ENCODE measurements around the gene ADGRF4. TPM values are rescaled to one million over a fixed set of nuclear protein-coding genes. Genes with fewer than 3 reads are reported as not detected.

Gene ADGRF4, protein sequence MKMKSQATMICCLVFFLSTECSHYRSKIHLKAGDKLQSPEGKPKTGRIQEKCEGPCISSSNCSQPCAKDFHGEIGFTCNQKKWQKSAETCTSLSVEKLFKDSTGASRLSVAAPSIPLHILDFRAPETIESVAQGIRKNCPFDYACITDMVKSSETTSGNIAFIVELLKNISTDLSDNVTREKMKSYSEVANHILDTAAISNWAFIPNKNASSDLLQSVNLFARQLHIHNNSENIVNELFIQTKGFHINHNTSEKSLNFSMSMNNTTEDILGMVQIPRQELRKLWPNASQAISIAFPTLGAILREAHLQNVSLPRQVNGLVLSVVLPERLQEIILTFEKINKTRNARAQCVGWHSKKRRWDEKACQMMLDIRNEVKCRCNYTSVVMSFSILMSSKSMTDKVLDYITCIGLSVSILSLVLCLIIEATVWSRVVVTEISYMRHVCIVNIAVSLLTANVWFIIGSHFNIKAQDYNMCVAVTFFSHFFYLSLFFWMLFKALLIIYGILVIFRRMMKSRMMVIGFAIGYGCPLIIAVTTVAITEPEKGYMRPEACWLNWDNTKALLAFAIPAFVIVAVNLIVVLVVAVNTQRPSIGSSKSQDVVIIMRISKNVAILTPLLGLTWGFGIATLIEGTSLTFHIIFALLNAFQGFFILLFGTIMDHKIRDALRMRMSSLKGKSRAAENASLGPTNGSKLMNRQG
- total RNA-seq: not detected in 2 replicates
- long read RNA-seq: 0 reads

DNA sequence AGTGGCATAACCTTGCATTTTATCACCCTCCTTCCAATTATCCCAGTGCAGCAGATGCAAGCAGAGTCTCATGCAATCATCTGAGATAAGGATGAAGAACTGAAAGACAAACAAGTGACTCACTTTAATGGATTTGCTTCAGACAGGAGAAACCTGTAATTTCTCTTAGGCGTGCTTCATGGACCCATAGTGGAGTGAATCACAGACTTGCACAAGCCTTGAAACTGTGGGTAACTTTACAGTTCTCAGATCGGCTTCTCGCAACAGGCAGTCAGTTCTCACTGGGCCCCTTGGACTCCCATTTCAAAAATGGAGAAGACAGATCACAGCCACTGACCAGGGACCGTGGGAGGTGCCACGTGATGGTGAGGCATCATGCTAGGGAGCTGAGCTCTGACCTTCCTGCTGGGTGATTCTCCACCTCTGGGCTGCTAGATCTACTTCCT is at the start of gene ADGRF4:
Gene ADGRF4 (plus strand): TSS at position 239 of the 446 bp plus-strand sequence. CDS start 8,666 bp downstream, outside the sequence.
- Mint-ChIP-seq H3K9me3 (no peaks in the 10 kb centered on the region), H3K4me3 (no peak within 1 kb of the TSS), H3K4me1 (no peaks in the 10 kb centered on the region), H3K36me3 (ENCODE audit: low read depth) (no peaks in the 10 kb centered on the region), H3K27me3 (ENCODE audit: low read depth) (no peaks in the 10 kb centered on the region), H3K27ac (ENCODE audit: unreplicated experiment) (no peak within 1 kb of the TSS)
- TF ChIP-seq, protein P1, sequence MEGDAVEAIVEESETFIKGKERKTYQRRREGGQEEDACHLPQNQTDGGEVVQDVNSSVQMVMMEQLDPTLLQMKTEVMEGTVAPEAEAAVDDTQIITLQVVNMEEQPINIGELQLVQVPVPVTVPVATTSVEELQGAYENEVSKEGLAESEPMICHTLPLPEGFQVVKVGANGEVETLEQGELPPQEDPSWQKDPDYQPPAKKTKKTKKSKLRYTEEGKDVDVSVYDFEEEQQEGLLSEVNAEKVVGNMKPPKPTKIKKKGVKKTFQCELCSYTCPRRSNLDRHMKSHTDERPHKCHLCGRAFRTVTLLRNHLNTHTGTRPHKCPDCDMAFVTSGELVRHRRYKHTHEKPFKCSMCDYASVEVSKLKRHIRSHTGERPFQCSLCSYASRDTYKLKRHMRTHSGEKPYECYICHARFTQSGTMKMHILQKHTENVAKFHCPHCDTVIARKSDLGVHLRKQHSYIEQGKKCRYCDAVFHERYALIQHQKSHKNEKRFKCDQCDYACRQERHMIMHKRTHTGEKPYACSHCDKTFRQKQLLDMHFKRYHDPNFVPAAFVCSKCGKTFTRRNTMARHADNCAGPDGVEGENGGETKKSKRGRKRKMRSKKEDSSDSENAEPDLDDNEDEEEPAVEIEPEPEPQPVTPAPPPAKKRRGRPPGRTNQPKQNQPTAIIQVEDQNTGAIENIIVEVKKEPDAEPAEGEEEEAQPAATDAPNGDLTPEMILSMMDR (conservative IDR thresholded peaks at IDR 0.05): no peak
- DNase-seq (ENCODE audit: low read depth, low spot score): no peak

DNA sequence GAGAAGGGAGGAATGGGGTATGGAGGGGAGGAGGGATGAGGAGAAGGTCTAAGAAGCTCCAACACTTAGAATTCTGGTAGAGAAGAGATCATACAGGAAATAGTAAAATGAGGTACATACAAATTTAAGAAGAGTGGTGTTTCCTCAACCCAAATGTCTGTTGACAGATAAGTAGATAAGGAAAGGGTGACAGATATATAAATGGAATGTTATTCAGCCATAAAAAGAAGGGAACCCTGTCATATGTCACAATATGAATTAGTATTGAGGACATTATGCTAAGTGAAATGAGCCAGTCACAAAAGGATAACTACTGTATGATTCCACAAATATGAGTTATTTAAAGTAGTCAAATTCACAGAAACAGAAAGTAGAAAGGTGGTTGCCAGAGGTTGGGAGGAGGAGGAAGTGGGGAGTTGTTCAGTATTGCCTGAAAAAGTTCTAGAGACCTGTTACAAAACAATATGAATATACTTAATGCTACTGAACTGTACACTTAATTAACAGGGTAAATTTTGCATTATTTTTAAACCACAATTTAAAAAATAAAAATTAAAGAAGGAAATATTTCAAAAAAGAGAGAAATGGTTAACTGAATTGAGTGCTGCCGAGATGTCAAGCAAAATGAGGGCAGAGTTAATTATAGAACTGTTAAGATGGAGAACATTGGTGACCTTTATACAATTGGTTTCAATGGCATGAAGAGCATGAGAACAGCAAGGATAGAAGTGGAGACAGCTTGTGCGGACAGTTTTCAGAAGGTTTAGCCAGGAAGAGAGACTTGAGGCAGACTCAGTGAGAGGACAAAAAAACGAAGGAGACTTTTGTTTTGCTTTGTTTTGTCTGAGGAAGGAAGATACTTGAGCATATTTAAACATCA is 47.6 kb upstream of the ADGRF4 start:
- Mint-ChIP-seq H3K9me3 (no peaks in the 10 kb centered on the region), H3K4me1 (no peaks in the 10 kb centered on the region), H3K27me3 (ENCODE audit: low read depth) (no peaks in the 10 kb centered on the region), H3K36me3 (ENCODE audit: low read depth) (no peaks in the 10 kb centered on the region), H3K4me3 (no peak overlapping the region), H3K27ac (ENCODE audit: unreplicated experiment) (no peak overlapping the region)
- TF ChIP-seq, protein P1 (conservative IDR thresholded peaks at IDR 0.05): no peak
- no peak for DNase-seq (ENCODE audit: low read depth, low spot score)

DNA sequence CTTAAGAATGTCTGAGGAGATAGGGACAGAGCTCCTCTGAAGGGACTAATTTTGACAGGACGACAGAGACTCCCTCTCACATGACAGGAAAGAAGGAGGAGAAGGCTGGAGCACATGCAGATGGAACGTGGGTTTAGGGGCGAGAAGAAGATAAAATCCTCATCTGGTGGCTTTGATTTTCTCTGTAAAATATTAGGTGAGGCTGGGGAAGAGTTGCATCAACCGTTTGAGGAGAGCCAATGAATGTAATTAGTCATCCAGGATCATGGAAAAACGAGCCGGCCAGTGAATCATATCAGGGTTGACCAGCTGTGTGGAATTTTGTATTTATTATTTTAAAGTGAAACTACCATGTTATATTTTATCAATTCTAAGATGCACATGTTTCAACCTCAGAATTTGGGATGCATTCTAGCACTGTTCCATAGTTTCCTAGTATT is 46.9 kb upstream of the ADGRF4 start:
- DNase-seq (ENCODE audit: low read depth, low spot score): no peak
- H3K27me3 Mint-ChIP-seq (ENCODE audit: low read depth): no peaks in the 10 kb centered on the region
- no peaks in the 10 kb centered on the region for H3K9me3 Mint-ChIP-seq
- no peak overlapping the region for H3K4me3 Mint-ChIP-seq
- TF ChIP-seq, protein P1 (conservative IDR thresholded peaks at IDR 0.05): no peak
- no peak overlapping the region for H3K27ac Mint-ChIP-seq (ENCODE audit: unreplicated experiment)
- H3K4me1 Mint-ChIP-seq: no peaks in the 10 kb centered on the region
- H3K36me3 Mint-ChIP-seq (ENCODE audit: low read depth): no peaks in the 10 kb centered on the region

GRCh38 chr6:47653706-47654105 is 44.7 kb upstream of the ADGRF4 start:
- Mint-ChIP-seq H3K4me1 (no peaks in the 10 kb centered on the region), H3K9me3 (no peaks in the 10 kb centered on the region), H3K36me3 (ENCODE audit: low read depth) (no peaks in the 10 kb centered on the region), H3K27ac (ENCODE audit: unreplicated experiment) (no peak overlapping the region), H3K27me3 (ENCODE audit: low read depth) (no peaks in the 10 kb centered on the region), H3K4me3 (no peak overlapping the region)
- TF ChIP-seq, protein P1 (conservative IDR thresholded peaks at IDR 0.05): no peak
- DNase-seq (ENCODE audit: low read depth, low spot score): no peak

DNA sequence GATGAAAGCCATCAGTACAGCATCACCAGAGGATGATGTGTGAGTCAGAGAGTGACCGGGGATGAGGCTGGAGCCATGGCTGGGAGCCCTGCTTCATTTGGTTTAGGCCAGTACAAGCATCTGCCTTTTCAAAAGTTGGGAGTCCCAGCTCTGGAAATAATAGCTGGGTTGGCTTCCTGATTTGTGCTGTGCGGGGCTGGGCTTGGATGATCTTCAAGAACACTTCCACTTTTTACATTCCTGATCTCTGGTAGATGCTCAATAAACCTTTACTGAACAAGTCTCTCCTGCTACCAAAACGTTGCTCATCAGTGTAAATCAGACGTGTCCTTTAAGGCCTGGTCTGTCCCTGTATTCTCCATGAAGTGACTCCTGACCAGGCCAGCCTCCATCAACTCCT is 44.1 kb upstream of the ADGRF4 start:
- no peak for DNase-seq (ENCODE audit: low read depth, low spot score)
- Mint-ChIP-seq H3K4me1 (no peaks in the 10 kb centered on the region), H3K36me3 (ENCODE audit: low read depth) (no peaks in the 10 kb centered on the region), H3K27ac (ENCODE audit: unreplicated experiment) (no peak overlapping the region), H3K9me3 (no peaks in the 10 kb centered on the region), H3K4me3 (no peak overlapping the region), H3K27me3 (ENCODE audit: low read depth) (no peaks in the 10 kb centered on the region)
- TF ChIP-seq, protein P1 (conservative IDR thresholded peaks at IDR 0.05): no peak

All from neural crest cell (in vitro differentiated cells).